Prostate gland (tissue), 1 donor: ENCODE measurements around the gene RBM12.

Experiments
- POLR2A ChIP-seq: fragments of 450-650 bp; IDR thresholded peaks from one replicate; pipeline ENCODE4 v1.6.1; 2016; ENCODE audit warnings: antibody characterized with exemption, mild to moderate bottlenecking
- POLR2AphosphoS5 ChIP-seq: sonication (generic); formaldehyde crosslinking; IDR thresholded peaks from one replicate; pipeline ENCODE4 v1.6.1; 2017; ENCODE audit warnings: antibody characterized with exemption

- no peak for TF ChIP-seq POLR2AphosphoS5
- no peak for TF ChIP-seq POLR2A
Measured at GRCh38 chr20:35662551-35662950, 2.1 kb downstream of the RBM12 start.
